Measurements from ENCODE around the gene PIK3R5. TPM values are rescaled to one million over a fixed set of nuclear protein-coding genes. Genes with fewer than 3 reads are reported as not detected.

PIK3R5 gene
- total RNA-seq, 1 donor from 2014 or later: 0.90 TPM

DNA sequence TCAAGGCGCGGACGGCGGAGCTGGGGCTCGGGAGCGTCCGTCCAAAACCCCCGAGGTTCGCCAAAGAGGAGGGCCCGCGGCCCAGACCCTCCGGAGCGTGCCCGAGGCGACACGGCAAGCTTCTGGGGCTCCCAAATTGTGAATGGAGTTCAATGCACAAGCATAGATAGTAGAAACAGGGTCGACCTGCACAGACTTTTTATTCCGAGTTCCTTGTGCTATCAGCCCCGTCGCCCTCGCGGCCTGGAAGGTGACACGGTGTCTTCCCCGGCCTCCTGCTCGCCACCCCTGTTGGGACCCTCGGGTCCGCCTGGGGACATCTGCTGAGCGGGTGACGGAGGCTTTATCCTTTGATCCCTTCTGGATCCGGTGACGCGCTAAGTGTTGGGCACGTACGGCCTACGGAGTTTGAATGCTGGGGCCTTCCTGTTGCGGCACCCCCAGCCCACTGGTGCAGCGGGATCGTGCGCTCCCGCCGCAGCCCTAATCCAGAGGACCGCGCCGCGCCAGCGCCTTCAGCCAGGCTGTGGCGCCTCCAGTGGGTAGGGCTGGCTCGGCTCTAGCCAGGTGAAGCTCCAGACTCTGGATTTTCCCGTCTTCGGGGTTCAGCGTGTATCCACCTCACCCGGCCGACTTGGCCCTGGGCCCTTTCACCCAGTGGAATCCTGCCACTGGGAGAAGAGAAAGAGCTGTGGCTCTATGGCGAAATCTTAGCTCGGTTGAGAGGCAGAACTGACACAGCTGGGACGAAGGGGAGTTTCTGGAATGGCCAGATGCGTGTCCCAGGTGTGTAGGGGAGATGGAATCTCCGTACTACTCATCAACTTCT, 38.8 kb upstream of the PIK3R5 start:
- TF ChIP-seq, protein P1, sequence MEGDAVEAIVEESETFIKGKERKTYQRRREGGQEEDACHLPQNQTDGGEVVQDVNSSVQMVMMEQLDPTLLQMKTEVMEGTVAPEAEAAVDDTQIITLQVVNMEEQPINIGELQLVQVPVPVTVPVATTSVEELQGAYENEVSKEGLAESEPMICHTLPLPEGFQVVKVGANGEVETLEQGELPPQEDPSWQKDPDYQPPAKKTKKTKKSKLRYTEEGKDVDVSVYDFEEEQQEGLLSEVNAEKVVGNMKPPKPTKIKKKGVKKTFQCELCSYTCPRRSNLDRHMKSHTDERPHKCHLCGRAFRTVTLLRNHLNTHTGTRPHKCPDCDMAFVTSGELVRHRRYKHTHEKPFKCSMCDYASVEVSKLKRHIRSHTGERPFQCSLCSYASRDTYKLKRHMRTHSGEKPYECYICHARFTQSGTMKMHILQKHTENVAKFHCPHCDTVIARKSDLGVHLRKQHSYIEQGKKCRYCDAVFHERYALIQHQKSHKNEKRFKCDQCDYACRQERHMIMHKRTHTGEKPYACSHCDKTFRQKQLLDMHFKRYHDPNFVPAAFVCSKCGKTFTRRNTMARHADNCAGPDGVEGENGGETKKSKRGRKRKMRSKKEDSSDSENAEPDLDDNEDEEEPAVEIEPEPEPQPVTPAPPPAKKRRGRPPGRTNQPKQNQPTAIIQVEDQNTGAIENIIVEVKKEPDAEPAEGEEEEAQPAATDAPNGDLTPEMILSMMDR (IDR thresholded peaks at IDR 0.05): peak; percentile 36
- peak; percentile 70 for TF ChIP-seq EZH2 (IDR thresholded peaks at IDR 0.05)
- TF ChIP-seq EZH2phosphoT487 (IDR thresholded peaks at IDR 0.05): peak; percentile 66
- Histone ChIP-seq H3K27ac (no peak overlapping the region), H3K36me3 (no peaks in the 10 kb centered on the region), H3K4me2 (peak overlapping the region; percentile 94), H3K9me3 (ENCODE audit: low read depth) (no peaks in the 10 kb centered on the region), H3K4me3 (peak overlapping the region; percentile 66), H3K79me2 (ENCODE audit: low read depth) (no peaks in the 10 kb centered on the region), H3K27me3 (peaks cover 97% of the 10 kb centered on the region), H3K4me1 (peaks cover 18% of the 10 kb centered on the region), H3F3A (ENCODE audit: low read depth) (peaks cover 29% of the 10 kb centered on the region), H2AFZ (replicated peaks) (peak overlapping the region; percentile 83), H4K20me1 (ENCODE audit: low read depth) (peaks cover 18% of the 10 kb centered on the region), H3K9ac (no peak overlapping the region)
- peak overlapping the region; percentile 81 for H3K4me3 Mint-ChIP-seq
- peak; percentile 72 for DNase-seq (ENCODE audit: low spot score)
- no peaks in the 10 kb centered on the region for H3K36me3 Mint-ChIP-seq
- H3K9me3 Mint-ChIP-seq: peaks cover 2% of the 10 kb centered on the region
- peaks cover 56% of the 10 kb centered on the region for H3K27me3 Mint-ChIP-seq (ENCODE audit: insufficient read depth, low read depth)
- no peak overlapping the region for H3K27ac Mint-ChIP-seq
- peaks cover 8% of the 10 kb centered on the region for H3K4me1 Mint-ChIP-seq

DNA sequence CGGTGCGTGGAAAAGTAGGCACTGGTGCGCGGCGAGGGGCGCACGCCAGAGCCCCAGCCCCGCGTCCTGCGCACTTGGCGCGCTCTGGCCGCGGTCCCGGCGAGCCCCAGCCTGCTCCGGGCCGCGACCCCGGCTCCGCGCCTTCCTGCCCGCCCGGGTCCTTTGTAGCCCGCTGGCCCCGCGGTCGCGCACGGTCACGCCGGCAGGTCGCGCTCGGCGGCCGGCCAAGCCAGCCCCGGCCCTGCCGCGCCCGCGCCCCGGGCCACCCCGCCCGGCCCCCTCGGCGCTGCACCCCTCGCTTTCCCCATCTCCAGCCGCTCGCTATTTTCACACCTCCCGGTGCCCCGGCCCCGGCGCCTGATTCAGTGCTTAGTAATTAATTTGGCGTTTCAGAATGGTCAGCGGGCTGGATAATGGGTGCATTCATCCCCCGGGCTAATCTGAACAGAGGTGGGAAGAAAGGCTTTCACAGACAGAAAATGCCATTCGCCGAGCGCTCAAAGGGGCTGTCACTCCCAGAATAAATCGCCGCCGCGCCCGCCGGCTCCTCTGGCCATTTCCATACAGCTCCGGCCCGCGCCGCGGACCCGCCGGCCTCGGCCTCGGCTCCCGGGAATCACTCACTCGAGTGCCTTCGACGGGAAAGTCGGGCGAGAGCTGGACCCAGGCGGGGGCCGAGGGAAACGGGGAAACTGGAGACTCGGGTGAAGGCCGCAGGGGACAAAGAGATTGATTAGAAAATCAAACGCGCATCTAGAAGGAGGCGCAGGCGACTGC, 38.0 kb upstream of the PIK3R5 start:
- Mint-ChIP-seq H3K4me1 (peaks cover 8% of the 10 kb centered on the region), H3K36me3 (no peaks in the 10 kb centered on the region), H3K27me3 (ENCODE audit: insufficient read depth, low read depth) (peaks cover 59% of the 10 kb centered on the region), H3K4me3 (peak overlapping the region; percentile 81), H3K9me3 (peaks cover 2% of the 10 kb centered on the region), H3K27ac (no peak overlapping the region)
- peaks cover 18% of the 10 kb centered on the region for H3K4me1 ChIP-seq
- H3K79me2 ChIP-seq (ENCODE audit: low read depth): no peaks in the 10 kb centered on the region
- no peaks in the 10 kb centered on the region for H3K9me3 ChIP-seq (ENCODE audit: low read depth)
- peaks cover 18% of the 10 kb centered on the region for H4K20me1 ChIP-seq (ENCODE audit: low read depth)
- TF ChIP-seq EZH2phosphoT487 (IDR thresholded peaks at IDR 0.05) (no peak), EZH2 (IDR thresholded peaks at IDR 0.05) (peak; percentile 54)
- TF ChIP-seq, protein P1 (IDR thresholded peaks at IDR 0.05): no peak
- H3K4me3 ChIP-seq: peak overlapping the region; percentile 66
- H3K4me2 ChIP-seq: peak overlapping the region; percentile 94
- H3K27me3 ChIP-seq: peaks cover 95% of the 10 kb centered on the region
- peak; percentile 95 for DNase-seq (ENCODE audit: low spot score)
- no peak overlapping the region for H3K27ac ChIP-seq
- no peak overlapping the region for H3K9ac ChIP-seq
- peaks cover 29% of the 10 kb centered on the region for H3F3A ChIP-seq (ENCODE audit: low read depth)
- H3K36me3 ChIP-seq: no peaks in the 10 kb centered on the region
- peak overlapping the region; percentile 95 for H2AFZ ChIP-seq (replicated peaks)

DNA sequence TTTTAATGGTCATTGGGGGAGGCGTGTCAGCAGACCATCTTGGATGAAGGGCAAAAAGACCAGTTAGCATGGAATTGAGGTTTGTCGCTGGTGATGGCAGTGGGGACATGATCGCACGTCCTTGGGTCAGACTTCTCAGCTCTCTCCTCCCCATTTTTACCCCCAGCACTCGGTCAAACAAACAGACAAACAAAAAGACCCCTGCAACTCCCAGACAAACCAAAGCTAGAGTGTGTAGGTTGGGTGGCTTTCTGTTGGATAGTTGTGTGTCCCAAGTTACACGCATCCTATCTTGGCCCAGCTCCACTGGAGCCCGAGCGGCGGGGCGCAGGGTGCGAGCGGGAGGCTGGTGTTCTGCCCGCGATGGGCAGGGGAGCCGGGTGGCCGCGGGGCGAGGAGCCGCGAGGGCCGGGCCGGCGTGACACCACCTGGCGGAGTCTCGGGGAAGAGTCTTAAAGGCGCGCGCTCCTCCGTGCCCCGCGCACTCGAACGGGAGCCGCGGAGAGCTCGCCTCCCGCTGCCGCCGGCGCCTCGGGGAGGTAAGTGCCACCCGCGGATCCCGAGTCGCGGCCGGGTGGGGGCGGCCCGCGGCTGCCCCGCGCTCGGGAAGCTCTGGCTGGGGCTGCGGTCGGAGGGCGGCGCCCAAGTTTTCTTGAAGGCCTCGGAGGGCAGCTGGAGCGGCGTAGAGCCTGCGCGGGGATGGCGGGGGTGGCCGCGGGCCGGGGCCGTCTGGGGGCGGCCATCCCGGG, 37.3 kb upstream of the PIK3R5 start:
- Histone ChIP-seq H3K27me3 (peaks cover 87% of the 10 kb centered on the region), H3K4me3 (peak overlapping the region; percentile 66), H3K79me2 (ENCODE audit: low read depth) (no peaks in the 10 kb centered on the region), H3K36me3 (no peaks in the 10 kb centered on the region), H3K27ac (no peak overlapping the region), H3K9ac (no peak overlapping the region), H2AFZ (replicated peaks) (peak overlapping the region; percentile 95), H3K4me1 (peaks cover 18% of the 10 kb centered on the region), H4K20me1 (ENCODE audit: low read depth) (peaks cover 18% of the 10 kb centered on the region), H3F3A (ENCODE audit: low read depth) (peaks cover 29% of the 10 kb centered on the region), H3K4me2 (peak overlapping the region; percentile 94), H3K9me3 (ENCODE audit: low read depth) (no peaks in the 10 kb centered on the region)
- H3K4me1 Mint-ChIP-seq: peaks cover 8% of the 10 kb centered on the region
- TF ChIP-seq EZH2 (IDR thresholded peaks at IDR 0.05) (peak; percentile 64), EZH2phosphoT487 (IDR thresholded peaks at IDR 0.05) (peak; percentile 37)
- TF ChIP-seq, protein P1 (IDR thresholded peaks at IDR 0.05): peak; percentile 52
- H3K4me3 Mint-ChIP-seq: peak overlapping the region; percentile 83
- peaks cover 2% of the 10 kb centered on the region for H3K9me3 Mint-ChIP-seq
- peak; percentile 82 for DNase-seq (ENCODE audit: low spot score)
- no peaks in the 10 kb centered on the region for H3K36me3 Mint-ChIP-seq
- H3K27me3 Mint-ChIP-seq (ENCODE audit: insufficient read depth, low read depth): peaks cover 60% of the 10 kb centered on the region
- no peak overlapping the region for H3K27ac Mint-ChIP-seq
